ENCODE data around the gene CDK6. TPM values are rescaled to one million over a fixed set of nuclear protein-coding genes. Genes with fewer than 3 reads are reported as not detected.

Gene CDK6
- total and polyA plus RNA-seq, 9 of the 15 experiments (the other 6 are each of a cell fraction or from before 2014, with no cell fraction given) = 7.6 to 109 (median 44.4) TPM

DNA sequence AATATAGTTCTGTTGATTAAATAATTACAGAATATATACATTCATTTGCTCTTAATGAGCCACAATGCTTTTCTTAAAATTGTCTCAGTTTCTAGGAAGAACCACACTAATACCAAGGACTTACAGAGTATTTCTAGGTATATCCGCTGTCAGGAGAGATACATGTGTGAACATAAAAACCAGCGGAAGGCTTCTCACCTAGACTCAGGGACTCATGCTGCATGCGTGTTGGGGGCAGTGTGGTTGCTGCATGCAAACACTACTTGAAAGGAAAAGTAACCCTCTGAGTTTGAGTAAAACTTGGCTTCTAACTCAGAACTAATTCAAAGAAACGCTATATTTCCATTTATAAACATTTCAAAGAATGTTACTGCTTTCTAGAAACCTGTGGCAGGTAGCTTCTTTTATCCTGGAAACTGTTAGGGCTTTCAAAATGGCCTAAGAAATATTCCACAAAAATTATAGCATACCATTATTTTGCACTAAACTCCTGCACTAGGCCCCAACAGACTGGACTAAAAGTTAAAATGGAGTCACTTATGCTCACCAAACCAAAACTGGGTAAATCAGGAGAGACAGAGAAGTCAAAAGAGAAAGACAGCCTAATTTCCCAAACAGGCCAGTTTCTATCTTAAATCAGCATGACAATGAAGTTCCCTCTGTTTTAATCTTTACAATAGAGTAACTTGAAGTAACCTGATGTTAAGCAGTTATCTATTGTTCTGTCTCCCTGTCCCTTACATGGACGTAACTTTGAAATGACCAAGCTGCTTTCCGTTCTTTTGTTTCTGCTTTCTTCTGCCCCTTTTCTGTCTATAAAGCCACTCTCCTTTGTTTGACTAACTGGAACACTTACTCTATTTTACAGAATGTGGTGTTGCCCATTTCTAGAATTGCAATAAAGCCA, 151.0 kb downstream of the CDK6 start (continued):
- TF ChIP-seq TAF9B (IDR thresholded peaks at IDR 0.05; ENCODE audit: partially characterized antibody) (no peak), SMC3 (conservative IDR thresholded peaks at IDR 0.05; ENCODE audit: insufficient read depth, low read depth, low read length) (no peak), JUND (IDR thresholded peaks at IDR 0.05; ENCODE audit: borderline replicate concordance, low read depth, low read length) (no peak), JUND (tag; IDR thresholded peaks at IDR 0.05; ENCODE audit: borderline replicate concordance, low read depth, low read length) (0 out of 3 replicates have a peak, but pooled peaks have one; percentile 24), E4F1 (CRISPR knock-in tag; IDR thresholded peaks at IDR 0.05; ENCODE audit: borderline replicate concordance) (no peak), RFX1 (IDR thresholded peaks at IDR 0.05) (no peak), DACH1 (IDR thresholded peaks at IDR 0.05; ENCODE audit: partially characterized antibody) (no peak), MECOM (CRISPR knock-in tag; IDR thresholded peaks at IDR 0.05) (peak; percentile 83), PTTG1 (tag; IDR thresholded peaks at IDR 0.05; ENCODE audit: low read depth) (peak; percentile 79), L3MBTL2 (IDR thresholded peaks at IDR 0.05) (no peak), PTRF (tag; IDR thresholded peaks at IDR 0.05) (peak; percentile 51; the same call in 1 of the 2 replicates), ZBTB17 (CRISPR knock-in tag; IDR thresholded peaks at IDR 0.05) (peak; percentile 42; the same call in 1 of the 2 replicates), DMBX1 (CRISPR knock-in tag; IDR thresholded peaks at IDR 0.05; ENCODE audit: borderline replicate concordance) (peak; percentile 84; the same call in 1 of the 2 replicates), CREBBP (IDR thresholded peaks at IDR 0.05; ENCODE audit: low read depth, low read length) (no peak), ID3 (CRISPR knock-in tag; IDR thresholded peaks at IDR 0.05) (no peak), ID3 (tag; IDR thresholded peaks at IDR 0.05) (no peak), ILK (tag; IDR thresholded peaks at IDR 0.05; ENCODE audit: borderline replicate concordance, low read depth) (peak; percentile 24; the same call in 1 of the 2 replicates)
- TF ChIP-seq, protein P1, sequence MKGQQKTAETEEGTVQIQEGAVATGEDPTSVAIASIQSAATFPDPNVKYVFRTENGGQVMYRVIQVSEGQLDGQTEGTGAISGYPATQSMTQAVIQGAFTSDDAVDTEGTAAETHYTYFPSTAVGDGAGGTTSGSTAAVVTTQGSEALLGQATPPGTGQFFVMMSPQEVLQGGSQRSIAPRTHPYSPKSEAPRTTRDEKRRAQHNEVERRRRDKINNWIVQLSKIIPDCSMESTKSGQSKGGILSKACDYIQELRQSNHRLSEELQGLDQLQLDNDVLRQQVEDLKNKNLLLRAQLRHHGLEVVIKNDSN (CRISPR knock-in tag; IDR thresholded peaks at IDR 0.05) = no peak
- TF ChIP-seq, protein P2, sequence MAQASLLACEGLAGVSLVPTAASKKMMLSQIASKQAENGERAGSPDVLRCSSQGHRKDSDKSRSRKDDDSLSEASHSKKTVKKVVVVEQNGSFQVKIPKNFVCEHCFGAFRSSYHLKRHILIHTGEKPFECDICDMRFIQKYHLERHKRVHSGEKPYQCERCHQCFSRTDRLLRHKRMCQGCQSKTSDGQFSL (CRISPR knock-in tag; IDR thresholded peaks at IDR 0.05) = no peak
- TF ChIP-seq, protein P2 (tag; IDR thresholded peaks at IDR 0.05) = peak in 1 of 2 experiments; percentile 85; a peak in 2 of 4 replicates
- TF ChIP-seq, protein P3, sequence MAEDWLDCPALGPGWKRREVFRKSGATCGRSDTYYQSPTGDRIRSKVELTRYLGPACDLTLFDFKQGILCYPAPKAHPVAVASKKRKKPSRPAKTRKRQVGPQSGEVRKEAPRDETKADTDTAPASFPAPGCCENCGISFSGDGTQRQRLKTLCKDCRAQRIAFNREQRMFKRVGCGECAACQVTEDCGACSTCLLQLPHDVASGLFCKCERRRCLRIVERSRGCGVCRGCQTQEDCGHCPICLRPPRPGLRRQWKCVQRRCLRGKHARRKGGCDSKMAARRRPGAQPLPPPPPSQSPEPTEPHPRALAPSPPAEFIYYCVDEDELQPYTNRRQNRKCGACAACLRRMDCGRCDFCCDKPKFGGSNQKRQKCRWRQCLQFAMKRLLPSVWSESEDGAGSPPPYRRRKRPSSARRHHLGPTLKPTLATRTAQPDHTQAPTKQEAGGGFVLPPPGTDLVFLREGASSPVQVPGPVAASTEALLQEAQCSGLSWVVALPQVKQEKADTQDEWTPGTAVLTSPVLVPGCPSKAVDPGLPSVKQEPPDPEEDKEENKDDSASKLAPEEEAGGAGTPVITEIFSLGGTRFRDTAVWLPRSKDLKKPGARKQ (CRISPR knock-in tag; IDR thresholded peaks at IDR 0.05) = 0 out of 2 replicates have a peak, but pooled peaks have one; percentile 53

Measured in K562 (cell line).